Measurements from ENCODE around the gene RFC3. TPM values are rescaled to one million over a fixed set of nuclear protein-coding genes. Genes with fewer than 3 reads are reported as not detected.

The RFC3 gene
- total and polyA plus RNA-seq, 9 of the 15 experiments (the other 6 are each of a cell fraction or from before 2014, with no cell fraction given) = 31.3 to 94.0 (median 54.0) TPM

GRCh38 chr13:33871207-33872004 is 53.5 kb downstream of the RFC3 start:
- Histone ChIP-seq H3K4me2 (ENCODE audit: insufficient read depth, low read length) (no peak overlapping the region), H3K4me3 (no peak overlapping the region), H3K79me2 (ENCODE audit: control insufficient read depth, insufficient read depth, low read length) (no peaks in the 10 kb centered on the region), H3K36me3 (ENCODE audit: control insufficient read depth, insufficient read depth, low read length) (no peaks in the 10 kb centered on the region), H3K27ac (ENCODE audit: extremely low read depth, low read depth, low read length) (no peak overlapping the region), H3K9me1 (ENCODE audit: control insufficient read depth, insufficient read depth, low read length) (no peaks in the 10 kb centered on the region), H4K20me1 (replicated peaks; ENCODE audit: control insufficient read depth, insufficient read depth, low read length) (no peaks in the 10 kb centered on the region), H3K9ac (ENCODE audit: insufficient read depth in 1 of 2, low read depth in 2 of 2, low read length in 2 of 2) (no peak overlapping the region), H3K9me3 (replicated peaks; ENCODE audit: control insufficient read depth, insufficient read depth, low read depth, low read length) (no peaks in the 10 kb centered on the region), H3K27me3 (ENCODE audit: control insufficient read depth in 2 of 2, insufficient read depth in 2 of 2, low read length in 2 of 2) (no peaks in the 10 kb centered on the region), H3K4me1 (replicated peaks in 1 of 2; ENCODE audit: control insufficient read depth in 2 of 2, insufficient read depth in 2 of 2, low read length in 2 of 2) (no peaks in the 10 kb centered on the region), H2AFZ (ENCODE audit: low read depth, low read length) (no peak overlapping the region)
- no TSS peak for BruUV-seq (replicated peaks)
- in situ Hi-C loops (cut with MboI) (no loop called here), intact Hi-C loops (cut with micrococcal nuclease) (no loop called here)
- no peak for DNase-seq (ENCODE audit: extremely low read depth in 1 of 4, low spot score in 3 of 4)
- POLR2A ChIA-PET = interaction anchor here (1.1 kb wide), 1 partner anchor 22 kb away, joined by 3 read pairs; no protein-coding TSS in a partner anchor
- no peak for FAIRE-seq
- 41% methylated on average over 6 of the region's 7 CpGs for WGBS (ENCODE audit: insufficient coverage, low coverage, missing lambda C conversion rate)
- ATAC-seq = no peak
- TF ChIP-seq SRF (CRISPR knock-in tag; IDR thresholded peaks at IDR 0.05) (no peak), THAP12 (CRISPR knock-in tag; IDR thresholded peaks at IDR 0.05) (no peak)
- CTCF ChIA-PET (ENCODE audit: low intra/inter-chr PET ratio) = no interaction called here
